ENCODE measurements around the gene POLR3A.

DNA sequence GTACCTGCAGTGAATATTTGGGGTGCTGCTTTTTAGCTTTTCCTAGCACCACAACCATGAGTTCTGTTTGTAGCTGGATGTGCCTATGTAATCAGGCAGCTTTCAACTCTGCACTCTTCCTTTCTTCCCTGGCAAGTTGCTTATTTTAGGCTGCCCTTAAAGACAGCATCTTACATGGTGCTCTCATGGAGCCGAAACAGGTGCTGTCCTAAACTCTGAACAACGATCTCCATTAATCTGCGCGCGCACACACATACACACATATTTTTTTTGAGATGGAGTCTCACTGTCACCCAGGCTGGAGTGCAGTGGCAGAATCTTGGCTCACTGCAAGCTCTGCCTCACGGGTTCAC, 13.4 kb upstream of the POLR3A start:
- TF ChIP-seq POLR2A (IDR thresholded peaks at IDR 0.05): no peak
- TF ChIP-seq, protein P1, sequence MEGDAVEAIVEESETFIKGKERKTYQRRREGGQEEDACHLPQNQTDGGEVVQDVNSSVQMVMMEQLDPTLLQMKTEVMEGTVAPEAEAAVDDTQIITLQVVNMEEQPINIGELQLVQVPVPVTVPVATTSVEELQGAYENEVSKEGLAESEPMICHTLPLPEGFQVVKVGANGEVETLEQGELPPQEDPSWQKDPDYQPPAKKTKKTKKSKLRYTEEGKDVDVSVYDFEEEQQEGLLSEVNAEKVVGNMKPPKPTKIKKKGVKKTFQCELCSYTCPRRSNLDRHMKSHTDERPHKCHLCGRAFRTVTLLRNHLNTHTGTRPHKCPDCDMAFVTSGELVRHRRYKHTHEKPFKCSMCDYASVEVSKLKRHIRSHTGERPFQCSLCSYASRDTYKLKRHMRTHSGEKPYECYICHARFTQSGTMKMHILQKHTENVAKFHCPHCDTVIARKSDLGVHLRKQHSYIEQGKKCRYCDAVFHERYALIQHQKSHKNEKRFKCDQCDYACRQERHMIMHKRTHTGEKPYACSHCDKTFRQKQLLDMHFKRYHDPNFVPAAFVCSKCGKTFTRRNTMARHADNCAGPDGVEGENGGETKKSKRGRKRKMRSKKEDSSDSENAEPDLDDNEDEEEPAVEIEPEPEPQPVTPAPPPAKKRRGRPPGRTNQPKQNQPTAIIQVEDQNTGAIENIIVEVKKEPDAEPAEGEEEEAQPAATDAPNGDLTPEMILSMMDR (IDR thresholded peaks at IDR 0.05 in 8 of 11, conservative IDR thresholded peaks at IDR 0.05 in 3 of 11): no peak
